Astrocyte of the cerebellum (primary cell): ENCODE data around the gene PDE8B.
"Not testable (repeated sequence)": the region's sequence is repeated elsewhere in the genome, so short reads cannot be mapped to it uniquely, and the experiment has no call there.

Source experiments
- DNase-seq: peaks from one replicate; pipeline ENCODE4 v3.0.0-alpha.2; 2011; ENCODE audit warnings: low read depth
- H3K4me3 ChIP-seq: 2 replicates; pipeline ENCODE4 v1.5.1; 2011; ENCODE audit warnings: mild to moderate bottlenecking, low read depth, low read length, moderate library complexity
- CTCF ChIP-seq: IDR thresholded peaks from 2 replicates; pipeline ENCODE4 v1.5.1; 2012; ENCODE audit warnings: low read length, low read depth, moderate library complexity, mild to moderate bottlenecking; ENCODE audit errors: missing control alignments
- in situ Hi-C: cut with HindIII; loops from 2 replicates; pipeline ENCODE4 v1.10.0; 2017; ENCODE audit warnings: low sequenced_read_pairs

Gene PDE8B

GRCh38 chr5:77369566-77369965, 159.1 kb downstream of the PDE8B start:
- in situ Hi-C loops = no loop called here
- no peak for DNase-seq
- no peak for TF ChIP-seq CTCF
- H3K4me3 ChIP-seq = no peak overlapping the region

GRCh38 chr5:77374686-77375085, 164.2 kb downstream of the PDE8B start:
- in situ Hi-C loops = no loop called here
- DNase-seq = no peak
- H3K4me3 ChIP-seq = no peak overlapping the region
- no peak for TF ChIP-seq CTCF

- no peak overlapping the region for H3K4me3 ChIP-seq
- in situ Hi-C loops = no loop called here
- no peak for DNase-seq
- no peak for TF ChIP-seq CTCF
These were observed 166.3 kb downstream of the PDE8B start for GRCh38 chr5:77376609-77377300.

- no peak for DNase-seq
- in situ Hi-C loops = no loop called here
- no peak for TF ChIP-seq CTCF
- no peak overlapping the region for H3K4me3 ChIP-seq
These were observed 169.1 kb downstream of the PDE8B start for GRCh38 chr5:77379558-77380061.

- no peak for DNase-seq
- H3K4me3 ChIP-seq = no peak overlapping the region
- in situ Hi-C loops = no loop called here
- no peak for TF ChIP-seq CTCF
These were observed 170.2 kb downstream of the PDE8B start for GRCh38 chr5:77380636-77381035.

GRCh38 chr5:77383336-77383735, 172.9 kb downstream of the PDE8B start:
- in situ Hi-C loops, DNase-seq, H3K4me3 ChIP-seq: not testable (repeated sequence)

GRCh38 chr5:77386340-77386739, 175.9 kb downstream of the PDE8B start:
- in situ Hi-C loops, DNase-seq, H3K4me3 ChIP-seq: not testable (repeated sequence)
